Suprapubic skin (tissue), 3 donors: Measurements from ENCODE around the gene PDE11A.

Experiments
- CTCF ChIP-seq, 2 donors: fragments of 200-600 bp in 1 of 2; fragments of 450-650 bp in 1 of 2; sonication (generic) in 1 of 2; IDR thresholded peaks; one replicate each; pipeline ENCODE4 v1.5.1; 2016 to 2019; ENCODE audit warnings: antibody characterized with exemption in 2 of 2, mild to moderate bottlenecking in 1 of 2, moderate library complexity in 1 of 2
- POLR2A ChIP-seq, 2 donors: fragments of 450-650 bp; IDR thresholded peaks; one replicate each; pipeline ENCODE4 v1.6.1; 2017; ENCODE audit warnings: antibody characterized with exemption in 2 of 2, mild to moderate bottlenecking in 2 of 2, moderate library complexity in 2 of 2

GRCh38 chr2:177728920-177729319 lies 343.7 kb downstream of the PDE11A start:
- TF ChIP-seq POLR2A (IDR thresholded peaks at IDR 0.05) (no peak), CTCF (IDR thresholded peaks at IDR 0.05) (no peak)
